ENCODE results near the gene FHL5. TPM values are rescaled to one million over a fixed set of nuclear protein-coding genes. Genes with fewer than 3 reads are reported as not detected.

FHL5 gene
- total RNA-seq, 1 experiment from 2014 or later: not detected

DNA sequence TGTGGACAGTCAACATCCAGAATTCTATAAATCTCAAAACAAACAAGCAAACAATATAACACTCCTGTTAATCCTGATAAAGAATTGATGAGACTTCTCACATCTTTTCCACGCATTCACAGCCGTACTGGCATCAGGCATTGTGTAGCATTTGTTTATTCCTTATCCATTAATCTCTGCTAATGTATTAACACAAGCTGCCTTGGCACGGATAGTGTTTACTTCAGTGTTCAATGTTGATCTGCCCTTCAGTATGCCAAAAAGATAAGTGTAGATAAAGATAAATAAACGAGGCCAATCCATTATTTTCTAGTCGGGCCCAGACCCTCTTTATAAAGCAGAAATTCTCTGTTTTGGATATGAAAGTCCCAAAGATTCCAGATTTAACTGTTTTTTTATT lies 25.2 kb upstream of the FHL5 start:
- intact Hi-C loops (cut with micrococcal nuclease; ENCODE audit: unreplicated experiment): no loop called here
- TF ChIP-seq CTCF (IDR thresholded peaks at IDR 0.05; ENCODE audit: unreplicated experiment): no peak
- no TSS peak for BruUV-seq (replicated peaks)

DNA sequence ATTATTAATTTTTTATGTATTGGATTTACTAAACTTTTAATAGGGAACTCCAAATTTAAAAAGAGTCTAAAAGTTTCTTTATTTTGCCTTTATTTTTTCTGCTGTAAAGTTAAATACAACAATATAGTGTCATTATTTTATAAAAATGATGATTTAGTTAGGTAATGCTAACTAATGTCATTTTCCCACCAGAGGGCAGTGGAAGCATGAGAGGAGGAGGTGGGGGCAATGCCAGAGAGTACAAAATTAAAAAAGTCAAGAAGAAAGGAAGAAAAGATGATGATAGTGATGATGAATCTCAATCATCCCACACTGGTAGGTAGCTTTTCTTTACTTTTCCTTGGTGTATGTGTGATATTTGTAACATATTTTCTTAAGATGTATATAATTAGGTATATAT lies 20.2 kb upstream of the FHL5 start:
- no peak for DNase-seq

More for the DNA sequence above, 25.2 kb upstream of the FHL5 start:
- H3K27me3 Mint-ChIP-seq (ENCODE audit: unreplicated experiment): no peaks in the 10 kb centered on the region
- peaks cover 8% of the 10 kb centered on the region for H3K36me3 Mint-ChIP-seq (ENCODE audit: insufficient read depth, unreplicated experiment)
- H3K4me3 Mint-ChIP-seq (ENCODE audit: low read depth, unreplicated experiment): no peak overlapping the region
- no peak for DNase-seq
- CTCF ChIA-PET: no interaction called here
- H3K9me3 Mint-ChIP-seq (ENCODE audit: low read depth, unreplicated experiment): no peaks in the 10 kb centered on the region
- H3K4me1 Mint-ChIP-seq (ENCODE audit: low read depth, unreplicated experiment): no peaks in the 10 kb centered on the region
- H3K27ac Mint-ChIP-seq (ENCODE audit: unreplicated experiment): no peak overlapping the region

GRCh38 chr6:96545882-96546281 lies 17.0 kb upstream of the FHL5 start:
- TF ChIP-seq CTCF (IDR thresholded peaks at IDR 0.05; ENCODE audit: unreplicated experiment): no peak
- no peak for DNase-seq
- Mint-ChIP-seq H3K4me3 (ENCODE audit: low read depth, unreplicated experiment) (no peak overlapping the region), H3K36me3 (ENCODE audit: insufficient read depth, unreplicated experiment) (peaks cover 13% of the 10 kb centered on the region), H3K9me3 (ENCODE audit: low read depth, unreplicated experiment) (no peaks in the 10 kb centered on the region), H3K27me3 (ENCODE audit: unreplicated experiment) (no peaks in the 10 kb centered on the region), H3K27ac (ENCODE audit: unreplicated experiment) (no peak overlapping the region), H3K4me1 (ENCODE audit: low read depth, unreplicated experiment) (no peaks in the 10 kb centered on the region)
- CTCF ChIA-PET: no interaction called here
- intact Hi-C loops (cut with micrococcal nuclease; ENCODE audit: unreplicated experiment): loop anchor here (10.0 kb wide), 1 partner anchor 349 kb away; the partner anchor contains the start of gene NDUFAF4
- BruUV-seq (replicated peaks): no TSS peak

More for the DNA sequence above, 20.2 kb upstream of the FHL5 start:
- CTCF ChIA-PET: no interaction called here
- no peaks in the 10 kb centered on the region for H3K9me3 Mint-ChIP-seq (ENCODE audit: low read depth, unreplicated experiment)
- H3K36me3 Mint-ChIP-seq (ENCODE audit: insufficient read depth, unreplicated experiment): peaks cover 20% of the 10 kb centered on the region
- intact Hi-C loops (cut with micrococcal nuclease; ENCODE audit: unreplicated experiment): loop anchor here (2.0 to 10.0 kb wide), 2 partner anchors 352 to 516 kb away; partner anchors contain the start of gene NDUFAF4
- H3K4me1 Mint-ChIP-seq (ENCODE audit: low read depth, unreplicated experiment): no peaks in the 10 kb centered on the region
- TF ChIP-seq CTCF (IDR thresholded peaks at IDR 0.05; ENCODE audit: unreplicated experiment): peak; percentile 19
- no TSS peak for BruUV-seq (replicated peaks)
- no peak overlapping the region for H3K4me3 Mint-ChIP-seq (ENCODE audit: low read depth, unreplicated experiment)
- no peak overlapping the region for H3K27ac Mint-ChIP-seq (ENCODE audit: unreplicated experiment)
- H3K27me3 Mint-ChIP-seq (ENCODE audit: unreplicated experiment): no peaks in the 10 kb centered on the region

- Mint-ChIP-seq H3K4me1 (ENCODE audit: low read depth, unreplicated experiment) (no peaks in the 10 kb centered on the region), H3K9me3 (ENCODE audit: low read depth, unreplicated experiment) (no peaks in the 10 kb centered on the region), H3K27me3 (ENCODE audit: unreplicated experiment) (no peaks in the 10 kb centered on the region), H3K4me3 (ENCODE audit: low read depth, unreplicated experiment) (no peak overlapping the region), H3K27ac (ENCODE audit: unreplicated experiment) (no peak overlapping the region), H3K36me3 (ENCODE audit: insufficient read depth, unreplicated experiment) (peaks cover 13% of the 10 kb centered on the region)
- no peak for TF ChIP-seq CTCF (IDR thresholded peaks at IDR 0.05; ENCODE audit: unreplicated experiment)
- no peak for DNase-seq
- BruUV-seq (replicated peaks): no TSS peak
- CTCF ChIA-PET: no interaction called here
- intact Hi-C loops (cut with micrococcal nuclease; ENCODE audit: unreplicated experiment): loop anchor here (10.0 kb wide), 1 partner anchor 347 kb away; the partner anchor contains the start of gene NDUFAF4
Measured at GRCh38 chr6:96547654-96548053, 15.3 kb upstream of the FHL5 start.
